Stimulated activated naive CD8-positive, alpha-beta T cell treated with anti-CD3 and anti-CD28 coated beads, Interleukin-15, Interleukin-2, amounts not matched to agents 100 U/mL and 50 U/mL, for 24 hours (primary cell): ENCODE results near the gene ORAI2.
"Not testable (repeated sequence)": the region's sequence is repeated elsewhere in the genome, so short reads cannot be mapped to it uniquely, and the experiment has no call there.

ENCODE experiments used
- ATAC-seq: fragments of 150-1000 bp; cut with Tn5 transposase; one replicate; pipeline ENCODE4 v1.10.0; 2021
- DNase-seq: peaks from one replicate; pipeline ENCODE4 v3.0.0; 2021

The ORAI2 gene

GRCh38 chr7:102447311-102447710, 13.9 kb downstream of the ORAI2 start:
- ATAC-seq (no peak), DNase-seq (no peak)

DNA sequence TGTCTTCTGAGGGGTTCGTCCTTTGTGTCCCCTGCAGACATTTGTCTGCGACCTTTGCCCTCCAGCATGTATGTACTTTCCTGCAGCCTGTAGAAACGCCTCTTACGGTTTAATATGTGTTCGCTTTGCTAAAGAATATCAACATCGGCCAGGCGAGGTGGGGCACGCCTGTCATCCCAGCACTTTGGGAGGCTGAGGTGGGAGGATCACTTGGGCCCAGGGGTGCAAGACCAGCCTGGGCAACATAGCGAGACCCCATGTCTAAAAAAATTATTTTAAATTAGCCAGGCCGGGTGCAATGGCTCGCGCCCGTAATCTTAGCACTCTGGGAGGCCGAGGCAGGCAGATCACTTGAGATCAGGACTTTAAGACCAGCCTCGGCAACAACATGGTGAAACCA, 15.8 kb downstream of the ORAI2 start:
- ATAC-seq: no peak
- no peak for DNase-seq

DNA sequence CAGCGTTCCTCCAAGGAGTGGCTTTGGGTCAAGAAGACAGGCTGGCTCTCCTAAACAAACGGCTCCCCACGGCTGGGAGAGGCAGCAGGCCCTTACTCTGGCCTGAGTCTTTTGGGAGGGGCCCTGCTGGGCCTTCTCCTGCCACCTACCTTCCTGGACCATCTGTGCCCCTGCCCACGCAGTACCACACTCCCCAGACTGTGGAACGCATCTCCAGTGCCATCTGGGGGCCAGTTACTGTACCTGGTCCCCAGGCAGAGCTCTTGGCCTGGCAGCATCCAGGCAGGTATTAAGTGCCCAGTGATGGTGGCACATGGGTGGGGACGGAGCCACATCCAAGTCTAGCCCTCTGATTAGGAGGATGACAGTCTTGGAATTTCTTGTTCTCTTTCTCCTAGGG, 16.9 kb downstream of the ORAI2 start:
- ATAC-seq (peak; percentile 80), DNase-seq (peak; percentile 51)

DNA sequence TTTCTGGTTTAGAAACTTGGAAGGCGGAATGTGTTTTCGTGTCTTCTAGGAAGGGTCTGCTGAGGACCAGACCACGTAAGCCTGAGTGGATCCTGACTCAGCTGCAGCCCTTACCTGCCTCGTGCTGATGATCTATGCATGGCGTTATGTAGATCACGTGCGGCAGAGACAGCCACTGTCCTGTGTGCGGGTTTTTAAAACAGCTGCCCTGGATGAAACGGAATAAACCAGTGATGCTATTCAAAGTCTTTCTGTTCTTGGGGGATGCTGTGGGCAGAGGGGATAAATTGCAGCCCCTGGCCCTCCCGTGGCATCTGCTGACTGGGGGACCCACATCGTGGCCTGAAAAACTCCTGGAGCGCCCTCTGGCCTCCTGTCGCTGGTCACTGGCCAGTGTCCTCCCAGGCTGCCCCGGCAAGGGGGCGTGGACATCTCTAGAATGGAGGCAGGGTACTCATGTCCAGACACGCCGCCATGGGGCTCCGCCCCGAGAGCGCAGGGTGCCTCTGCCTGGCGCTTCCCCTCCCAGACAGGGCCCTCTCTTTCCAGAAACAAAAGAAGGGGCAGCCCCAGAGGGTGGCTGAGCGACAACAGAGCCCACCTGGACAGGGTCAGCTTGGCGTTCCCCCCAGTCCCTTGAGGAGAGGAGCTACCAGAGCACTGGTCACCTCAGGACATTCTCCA, 18.1 kb downstream of the ORAI2 start:
- ATAC-seq: no peak
- DNase-seq: no peak

- DNase-seq (no peak), ATAC-seq (no peak)
These were observed 19.1 kb downstream of the ORAI2 start for GRCh38 chr7:102452451-102452850.

DNA sequence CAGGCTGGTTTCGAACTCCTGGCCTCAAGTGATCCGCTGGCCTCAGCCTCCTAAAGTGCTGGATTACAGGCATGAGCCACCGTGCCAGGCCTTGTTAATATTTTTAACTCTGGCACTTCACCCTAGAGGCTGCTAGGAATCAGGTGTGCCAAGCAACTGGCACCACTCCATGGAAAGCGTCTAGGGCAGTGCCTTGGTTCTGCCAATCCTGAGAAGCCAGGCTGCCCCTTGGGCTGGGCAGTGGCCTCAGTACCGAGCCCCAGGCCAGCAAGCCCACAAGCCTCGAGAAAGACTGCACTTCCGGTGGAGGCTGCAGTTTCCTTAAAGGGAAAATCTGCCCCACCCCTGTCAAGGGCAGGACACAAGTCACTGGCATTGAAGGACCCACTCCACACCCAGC, 19.9 kb downstream of the ORAI2 start:
- ATAC-seq: no peak
- no peak for DNase-seq

DNA sequence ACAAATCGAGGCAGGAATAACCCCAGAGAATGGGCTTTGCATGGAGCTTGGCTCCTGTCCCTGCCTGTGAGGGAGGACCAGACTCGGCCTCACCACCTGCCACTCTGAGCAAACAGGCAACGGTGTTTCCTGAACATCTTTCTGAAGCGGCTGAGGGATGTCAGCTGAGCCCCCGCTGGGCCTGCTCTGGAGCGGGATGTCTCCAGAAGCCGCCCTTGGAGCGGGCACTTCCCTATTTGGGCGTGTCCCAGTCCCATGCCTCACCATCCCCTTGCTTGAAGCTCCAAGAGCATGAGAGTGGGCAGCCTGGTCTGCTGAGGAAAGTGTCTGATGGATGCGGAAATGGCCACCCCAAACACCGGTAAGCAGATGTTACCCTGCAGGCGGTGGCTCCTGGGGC, 21.1 kb downstream of the ORAI2 start:
- ATAC-seq (no peak), DNase-seq (no peak)

DNA sequence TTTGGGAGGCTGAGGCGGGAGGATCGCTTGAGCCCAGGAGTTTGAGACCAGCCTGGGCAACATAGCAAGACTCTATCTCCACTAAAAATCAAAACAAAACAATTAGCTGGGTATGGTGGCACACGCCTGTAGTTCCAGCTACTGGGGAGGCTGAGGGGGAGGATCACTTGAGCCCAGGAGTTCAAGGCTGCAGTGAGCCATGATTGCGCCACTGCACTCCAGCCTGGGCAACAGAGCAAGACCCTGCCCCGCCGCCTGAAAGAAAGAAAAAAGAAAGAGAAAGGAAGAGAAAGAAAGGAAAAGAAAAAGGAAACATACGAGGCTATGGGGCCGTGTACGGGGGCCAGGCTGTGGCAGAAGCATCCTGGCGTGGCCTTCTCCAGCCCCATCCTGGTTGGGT, 21.6 kb downstream of the ORAI2 start:
- ATAC-seq, DNase-seq: not testable (repeated sequence)

DNA sequence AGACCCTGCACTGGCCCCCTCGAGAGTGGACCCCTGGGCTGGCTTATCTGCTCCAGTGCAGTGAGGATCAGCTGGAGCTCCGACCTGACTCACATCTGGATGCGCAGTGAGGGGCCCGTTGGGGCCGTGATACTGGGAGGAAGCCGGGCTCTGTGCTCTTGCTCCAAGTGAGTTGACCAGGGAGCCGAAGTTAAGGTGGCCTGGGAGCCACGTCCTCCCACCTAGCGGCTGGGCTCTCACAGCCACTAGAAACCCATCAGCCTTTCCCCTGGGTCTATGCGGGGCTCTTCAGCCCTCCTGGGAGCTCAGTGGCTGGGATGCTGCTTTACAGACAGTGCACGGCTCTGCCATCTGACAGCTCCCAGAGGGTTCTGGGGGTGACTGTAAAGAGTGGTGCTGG, 22.2 kb downstream of the ORAI2 start:
- DNase-seq (no peak), ATAC-seq (no peak)

DNA sequence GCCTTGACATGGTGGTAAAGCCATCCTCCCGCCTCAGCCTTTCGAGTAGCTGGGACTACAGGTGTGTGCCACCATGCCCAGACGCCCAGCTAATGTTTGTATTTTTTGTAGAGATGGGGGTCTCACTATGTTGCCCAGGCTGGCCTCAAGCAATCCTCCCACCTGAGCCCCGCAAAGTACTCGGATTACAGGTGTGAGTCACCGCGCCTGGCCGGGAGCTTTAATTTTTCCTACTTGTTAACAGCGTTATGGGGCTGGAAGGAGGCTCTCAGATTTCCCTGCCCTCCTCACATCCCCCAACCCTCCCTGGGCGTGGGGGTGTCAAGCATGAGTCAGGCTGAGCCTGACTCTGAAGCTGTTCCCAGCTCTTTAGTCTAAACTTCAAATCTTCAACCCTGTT, 23.0 kb downstream of the ORAI2 start:
- ATAC-seq (no peak), DNase-seq (no peak)

- ATAC-seq (no peak), DNase-seq (no peak)
These were observed 24.1 kb downstream of the ORAI2 start for GRCh38 chr7:102457352-102457924.

DNA sequence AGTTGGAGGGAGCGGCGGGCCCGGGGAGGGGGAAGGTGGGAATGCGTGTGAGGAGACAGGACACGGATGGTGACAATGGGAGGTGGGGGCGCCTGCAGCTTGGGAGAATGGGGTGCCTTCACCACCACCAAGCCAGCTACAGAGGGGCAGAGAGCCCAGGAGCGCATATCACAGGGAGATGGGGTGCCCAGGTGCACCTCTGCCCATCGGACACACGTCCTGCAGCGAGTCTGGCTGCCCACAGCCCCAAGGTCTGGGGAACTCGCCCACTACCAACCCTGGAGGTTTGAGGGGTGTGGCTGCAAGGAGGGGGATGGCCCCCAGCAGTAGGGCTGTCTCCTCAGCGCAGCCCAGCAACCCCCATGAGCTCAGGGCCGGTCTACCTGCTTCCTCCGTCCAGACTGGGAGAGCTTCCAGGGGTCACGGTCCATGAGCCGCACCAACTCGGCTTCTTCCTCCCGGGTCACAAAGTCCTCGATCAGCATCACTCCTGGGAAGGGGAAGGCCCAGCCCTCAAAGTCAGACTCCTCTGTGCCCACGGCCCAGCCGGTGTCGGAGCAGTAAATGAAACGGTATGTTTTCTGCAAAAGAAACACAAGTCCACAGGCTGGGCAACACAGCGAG, 26.0 kb downstream of the ORAI2 start:
- no peak for ATAC-seq
- no peak for DNase-seq

GRCh38 chr7:102460467-102460866, 27.1 kb downstream of the ORAI2 start:
- DNase-seq (no peak), ATAC-seq (no peak)

GRCh38 chr7:102463841-102464576, 30.6 kb downstream of the ORAI2 start:
- peak; percentile 32 for DNase-seq
- no peak for ATAC-seq

DNA sequence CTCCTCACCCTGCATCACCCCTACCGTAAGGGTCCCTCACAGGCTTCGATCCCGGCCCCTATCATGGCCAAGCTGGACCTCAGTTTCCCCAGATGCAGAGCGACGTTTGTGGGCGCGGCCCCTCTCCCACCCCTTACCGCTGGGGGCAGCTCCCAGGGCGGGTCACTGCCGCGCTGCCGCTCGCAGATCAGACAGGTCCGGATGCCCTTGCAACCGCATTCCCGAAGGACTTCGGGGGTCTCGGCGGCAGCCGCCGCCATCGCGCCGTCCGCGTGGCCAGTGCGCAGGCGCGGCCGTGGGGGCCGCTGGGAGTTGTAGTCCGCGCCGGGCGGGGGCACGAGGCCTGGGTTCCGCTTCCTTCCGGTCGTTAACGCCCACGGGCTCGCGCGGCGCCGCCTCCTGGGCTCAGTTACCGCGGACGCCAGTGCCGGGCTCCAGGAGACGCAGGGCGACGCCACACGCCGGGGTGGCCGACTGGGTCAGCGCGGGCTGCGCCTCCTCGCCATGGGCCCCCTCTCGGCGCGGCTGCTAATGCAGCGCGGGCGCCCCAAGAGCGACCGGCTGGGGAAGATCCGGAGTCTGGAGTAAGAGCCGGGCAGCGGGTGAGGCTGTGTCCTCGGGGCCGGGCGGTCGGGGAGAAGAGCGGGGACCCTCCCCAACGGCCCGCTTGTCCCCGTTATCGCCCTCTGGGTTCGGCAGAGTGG, 31.4 kb downstream of the ORAI2 start, which contains the start of the genes ALKBH4 and LRWD1:
Gene ALKBH4 (minus strand): TSS at position 287 of the 704 bp plus-strand sequence. CDS start 27 bp downstream, at position 260.
Gene LRWD1 (plus strand): TSS at position 408 of the 704 bp plus-strand sequence. CDS start 97 bp downstream, at position 505.
- peak; percentile 97 for ATAC-seq
- peak; percentile 98 for DNase-seq

DNA sequence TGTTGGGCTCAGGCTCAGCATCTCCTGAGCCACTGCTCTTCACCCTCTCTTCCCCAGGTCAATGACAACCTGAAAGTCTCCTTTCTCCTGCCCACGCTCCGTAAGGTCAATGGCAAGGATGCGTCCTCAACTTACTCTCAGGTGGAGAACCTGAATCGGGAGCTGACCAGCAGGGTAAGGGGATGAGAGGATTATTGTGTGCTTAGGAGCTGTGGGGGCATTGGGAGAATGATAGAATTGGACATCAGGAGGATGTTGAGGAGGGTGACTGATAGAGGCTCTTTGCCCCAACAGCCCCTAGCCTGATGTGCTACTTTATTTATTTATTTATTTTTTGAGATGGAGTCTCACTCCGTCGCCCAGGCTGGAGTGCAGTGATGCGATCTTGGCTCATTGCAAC, 32.7 kb downstream of the ORAI2 start:
- DNase-seq (no peak), ATAC-seq (no peak)

DNA sequence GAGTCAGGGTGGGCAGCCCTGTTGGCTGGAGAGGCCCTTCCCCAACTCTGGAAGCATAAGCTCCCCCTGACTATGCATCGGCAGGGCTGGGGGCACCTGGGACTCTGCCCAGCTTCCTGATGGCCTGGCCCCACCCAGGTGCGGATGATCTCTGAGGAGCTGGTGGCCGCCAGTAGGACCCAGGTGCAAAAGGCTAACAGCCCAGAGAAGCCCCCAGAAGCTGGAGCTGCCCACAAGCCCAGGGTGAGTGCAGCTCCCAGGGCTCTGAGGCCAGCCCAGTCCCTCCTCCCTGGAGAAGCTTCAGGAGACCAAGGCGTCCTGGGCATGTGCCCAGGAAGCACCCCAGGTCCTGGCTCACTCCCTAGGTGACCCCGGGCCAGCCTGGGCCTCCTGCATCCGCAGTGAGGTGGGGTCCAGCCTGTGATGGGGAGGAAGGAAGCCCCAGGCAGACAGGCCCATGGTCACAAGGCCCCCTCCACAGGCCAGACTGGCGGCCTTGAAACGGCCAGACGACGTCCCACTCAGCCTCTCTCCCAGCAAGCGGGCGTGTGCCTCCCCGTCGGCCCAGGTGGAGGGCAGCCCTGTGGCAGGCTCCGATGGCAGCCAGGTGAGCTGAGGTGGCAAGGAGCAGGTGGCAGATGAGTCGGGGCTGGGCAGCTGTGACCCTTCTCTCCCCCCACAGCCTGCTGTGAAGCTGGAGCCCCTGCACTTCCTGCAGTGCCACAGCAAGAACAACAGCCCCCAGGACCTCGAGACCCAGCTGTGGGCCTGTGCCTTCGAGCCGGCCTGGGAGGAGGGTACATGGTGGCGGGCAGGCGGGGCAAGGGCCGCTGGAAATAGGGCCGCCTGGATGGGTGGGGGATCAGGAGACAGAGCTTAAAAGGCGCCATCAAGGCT, 34.5 kb downstream of the ORAI2 start:
- no peak for ATAC-seq
- no peak for DNase-seq

- no peak for DNase-seq
- ATAC-seq: no peak
These were observed 35.3 kb downstream of the ORAI2 start for GRCh38 chr7:102468478-102469350.

DNA sequence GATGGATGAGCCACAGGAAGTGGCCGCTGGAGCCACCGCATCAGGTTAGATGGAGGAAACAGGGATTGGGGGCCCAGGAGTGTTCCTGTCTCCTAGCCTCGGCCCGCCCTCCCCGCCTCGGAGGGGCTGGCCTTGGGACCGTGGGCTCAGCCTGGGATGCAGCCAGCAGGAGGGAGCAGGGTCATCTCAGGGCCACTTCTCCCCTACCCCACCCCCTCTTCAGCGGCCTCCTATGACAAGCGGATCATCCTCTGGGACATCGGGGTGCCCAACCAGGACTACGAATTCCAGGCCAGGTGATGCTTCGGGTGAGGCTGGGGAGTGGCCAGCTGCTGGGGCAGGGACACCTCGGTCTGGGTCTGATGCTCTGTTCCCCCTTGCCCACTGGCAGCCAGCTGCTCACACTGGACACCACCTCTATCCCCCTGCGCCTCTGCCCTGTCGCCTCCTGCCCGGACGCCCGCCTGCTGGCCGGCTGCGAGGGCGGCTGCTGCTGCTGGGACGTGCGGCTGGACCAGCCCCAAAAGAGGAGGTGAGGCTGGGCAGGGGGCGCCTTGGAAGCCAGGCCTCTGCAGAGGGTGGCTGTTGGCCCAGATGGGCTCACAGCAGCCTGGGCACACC, 36.1 kb downstream of the ORAI2 start:
- DNase-seq (peak; percentile 2), ATAC-seq (no peak)
